ACHN (cell line): Measurements from ENCODE around the gene TUBB8.
"Not testable (repeated sequence)": the region's sequence is repeated elsewhere in the genome, so short reads cannot be mapped to it uniquely, and the experiment has no call there.

Source experiments
- DNase-seq: peaks from one replicate; pipeline ENCODE4 v3.0.0-alpha.2; 2015
- in situ Hi-C: cut with HindIII; loops from 2 replicates; pipeline ENCODE4 v1.10.0; 2017; ENCODE audit warnings: low sequenced_read_pairs, low pct_ligation_motif_present, low pct_unique_long_range_greater_than_20kb

TUBB8 gene

DNA sequence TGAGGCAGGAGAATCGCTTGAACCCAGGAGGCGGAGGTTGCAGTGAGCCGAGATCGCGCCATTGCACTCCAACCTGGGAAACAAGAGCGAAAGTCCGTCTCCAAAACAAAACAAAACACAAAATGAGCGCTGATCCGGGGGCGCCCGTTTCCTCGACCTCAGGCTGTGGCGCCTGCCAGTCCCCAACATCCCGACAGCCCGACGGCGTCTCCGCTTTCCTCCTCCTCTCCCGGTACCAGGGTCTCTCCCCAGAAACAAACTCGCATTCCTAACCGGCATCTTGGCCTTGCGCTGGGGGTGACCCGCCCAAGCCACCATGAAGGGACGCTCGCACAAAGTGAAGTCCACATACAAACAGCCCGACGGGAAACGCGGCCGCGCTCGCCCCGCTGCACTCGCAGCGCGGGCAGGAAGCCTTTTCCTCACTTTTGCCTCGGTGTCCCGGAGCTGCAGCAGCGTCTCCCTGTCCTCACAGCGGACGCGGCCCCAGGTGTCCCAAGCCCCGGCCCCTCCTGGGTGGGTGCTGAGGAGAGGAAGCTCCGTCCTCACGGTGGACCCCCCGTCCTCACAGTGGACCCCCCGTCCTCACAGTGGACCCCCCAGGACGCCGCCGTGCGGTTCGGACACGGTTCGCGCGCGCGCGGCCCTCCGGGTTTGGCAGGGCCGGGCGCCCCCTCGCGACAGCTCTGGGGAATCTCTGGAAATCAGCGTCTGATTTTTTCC lies 24.6 kb upstream of the TUBB8 start:
- in situ Hi-C loops = not testable (repeated sequence)
- peak; percentile 51 for DNase-seq

DNA sequence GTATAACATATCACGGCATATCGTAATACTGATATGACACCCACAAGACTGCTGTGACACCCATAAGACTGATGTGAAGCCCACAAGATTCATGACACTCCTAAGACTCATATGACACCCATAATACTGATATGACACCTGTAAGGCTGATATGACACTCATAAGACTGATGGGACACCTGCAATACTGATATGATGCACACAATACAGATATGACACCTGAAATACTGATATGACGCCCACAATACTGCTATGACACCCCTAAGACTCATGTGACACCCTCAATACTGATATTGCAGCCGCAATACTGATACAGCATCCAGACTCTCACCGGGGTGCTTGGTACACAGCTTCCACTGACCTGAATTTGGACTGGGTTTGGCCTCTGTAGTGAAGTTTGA lies 19.1 kb upstream of the TUBB8 start:
- in situ Hi-C loops, DNase-seq: not testable (repeated sequence)

DNA sequence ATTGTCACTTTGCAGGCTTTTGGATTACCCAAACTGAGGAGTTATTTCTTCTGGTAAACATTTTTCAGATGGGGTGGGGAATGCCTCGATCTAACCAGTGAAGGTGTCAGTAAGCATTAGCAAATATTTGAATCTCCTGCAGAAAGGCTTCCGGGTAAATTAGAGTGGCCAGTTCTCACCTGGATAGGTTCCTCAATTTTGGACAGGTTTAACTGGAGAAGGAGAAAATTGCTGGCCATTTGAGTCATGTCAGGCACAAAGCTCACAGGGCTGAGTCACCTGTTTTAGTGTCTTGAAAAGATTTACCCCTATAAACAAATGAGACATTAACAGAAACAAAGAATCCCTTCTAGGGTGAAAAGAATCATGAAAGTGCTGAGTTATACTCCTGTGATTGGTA lies 830 bp upstream of the TUBB8 start:
- in situ Hi-C loops, DNase-seq: not testable (repeated sequence)

DNA sequence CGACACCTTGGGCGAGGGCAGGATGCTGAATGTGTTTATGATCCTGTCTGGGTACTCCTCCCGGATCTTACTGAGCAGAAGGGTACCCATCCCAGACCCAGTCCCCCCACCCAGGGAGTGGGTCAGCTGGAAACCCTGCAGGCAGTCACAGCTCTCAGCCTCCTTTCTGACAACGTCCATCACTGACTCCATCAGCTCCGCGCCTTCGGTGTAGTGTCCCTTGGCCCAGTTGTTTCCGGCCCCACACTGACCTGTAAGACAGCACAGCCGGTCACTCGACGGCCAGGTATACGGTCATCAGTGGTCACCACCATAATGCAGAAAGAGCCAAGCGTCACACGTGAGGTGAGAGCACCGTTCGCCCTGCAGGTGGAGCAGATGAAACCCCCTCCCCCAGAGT lies 1.2 kb downstream of the TUBB8 start:
- not testable (repeated sequence) for DNase-seq

DNA sequence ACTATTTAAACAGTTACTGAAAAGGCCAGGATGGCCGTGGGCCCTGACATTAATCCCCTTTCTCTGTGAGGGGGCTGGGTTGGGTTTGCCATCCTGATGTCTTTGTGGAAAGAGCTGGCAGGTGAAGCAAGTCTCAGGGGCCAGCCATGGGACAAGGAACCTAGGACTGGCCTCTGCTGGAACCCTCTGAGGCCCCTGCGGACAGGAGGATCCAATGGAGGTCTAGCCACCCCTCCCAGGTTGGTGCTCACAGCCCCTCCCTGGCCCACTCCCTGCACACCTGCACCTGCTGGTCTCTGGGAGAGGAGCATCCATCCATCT lies 35.8 kb downstream of the TUBB8 start:
- in situ Hi-C loops, DNase-seq: not testable (repeated sequence)

More for the DNA sequence above, 1.2 kb downstream of the TUBB8 start:
- in situ Hi-C loops = not testable (repeated sequence)

DNA sequence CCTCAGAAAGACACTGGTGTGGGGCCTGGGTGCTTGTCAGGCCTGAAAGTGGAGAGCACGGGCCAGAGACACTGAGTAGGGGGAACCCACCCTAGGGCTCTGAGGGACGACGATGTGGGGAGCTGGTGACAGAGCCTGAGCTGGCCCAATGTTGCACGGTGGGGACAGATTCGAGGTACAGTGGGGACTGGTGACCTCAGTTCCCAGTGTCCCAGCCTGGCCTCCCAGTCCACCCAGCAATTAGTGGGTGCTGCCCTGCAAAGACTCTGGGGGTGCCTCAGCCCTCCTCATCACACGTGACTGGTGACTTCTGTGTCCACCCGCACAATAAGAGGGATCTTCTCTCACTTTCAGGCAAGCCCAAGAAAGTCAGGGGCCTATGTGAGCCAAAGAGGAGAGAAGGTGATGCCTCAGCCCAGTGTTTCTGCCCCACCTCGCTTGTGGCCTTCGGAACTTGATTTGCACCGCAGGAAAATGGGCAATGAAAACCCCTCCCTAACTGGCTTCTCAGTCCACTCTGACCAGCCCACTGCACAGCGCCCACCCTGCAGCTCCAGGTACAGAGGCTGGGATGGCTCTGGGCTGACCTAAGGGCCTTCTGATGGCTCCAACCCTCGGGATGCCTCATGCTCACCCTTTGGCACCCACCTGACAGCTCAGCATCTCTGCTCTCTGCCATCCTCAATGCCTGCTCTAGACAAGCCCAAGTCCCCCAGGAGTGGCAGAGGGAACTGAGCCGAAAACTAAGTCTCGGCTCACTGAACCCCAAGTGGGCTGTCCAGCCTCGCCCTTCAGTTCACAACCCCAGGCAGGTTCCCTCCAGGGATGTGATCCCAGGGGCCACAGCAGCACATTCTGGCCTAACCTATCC lies 36.4 kb downstream of the TUBB8 start:
- DNase-seq, in situ Hi-C loops: not testable (repeated sequence)

DNA sequence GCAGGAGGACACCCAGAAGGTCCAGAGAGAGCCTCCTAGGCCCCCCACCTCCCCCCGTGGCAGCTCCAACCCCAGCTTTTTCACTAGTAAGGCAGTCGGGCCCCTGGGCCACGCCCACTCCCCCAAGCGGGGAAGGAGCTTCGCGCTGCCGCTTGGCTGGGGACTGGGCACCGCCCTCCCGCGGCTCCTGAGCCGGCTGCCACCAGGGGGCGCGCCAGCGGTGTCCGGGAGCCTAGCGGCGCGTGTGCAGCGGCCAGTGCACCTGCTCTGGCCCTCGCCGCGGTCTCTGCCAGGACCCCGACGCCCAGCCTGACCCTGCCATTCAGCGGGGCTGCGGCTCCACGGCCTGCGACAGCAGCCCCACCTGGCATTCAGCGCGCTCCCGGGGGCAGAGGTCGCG lies 37.8 kb downstream of the TUBB8 start:
- in situ Hi-C loops, DNase-seq: not testable (repeated sequence)

DNA sequence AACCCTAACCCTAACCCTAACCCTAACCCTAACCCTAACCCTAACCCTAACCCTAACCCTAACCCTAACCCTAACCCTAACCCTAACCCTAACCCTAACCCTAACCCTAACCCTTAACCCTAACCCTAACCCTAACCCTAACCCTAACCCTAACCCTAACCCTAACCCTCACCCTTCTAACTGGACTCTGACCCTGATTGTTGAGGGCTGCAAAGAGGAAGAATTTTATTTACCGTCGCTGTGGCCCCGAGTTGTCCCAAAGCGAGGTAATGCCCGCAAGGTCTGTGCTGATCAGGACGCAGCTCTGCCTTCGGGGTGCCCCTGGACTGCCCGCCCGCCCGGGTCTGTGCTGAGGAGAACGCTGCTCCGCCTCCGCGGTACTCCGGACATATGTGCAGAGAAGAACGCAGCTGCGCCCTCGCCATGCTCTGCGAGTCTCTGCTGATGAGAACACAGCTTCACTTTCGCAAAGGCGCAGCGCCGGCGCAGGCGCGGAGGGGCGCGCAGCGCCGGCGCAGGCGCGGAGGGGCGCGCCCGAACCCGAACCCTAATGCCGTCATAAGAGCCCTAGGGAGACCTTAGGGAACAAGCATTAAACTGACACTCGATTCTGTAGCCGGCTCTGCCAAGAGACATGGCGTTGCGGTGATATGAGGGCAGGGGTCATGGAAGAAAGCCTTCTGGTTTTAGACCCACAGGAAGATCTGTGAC lies 38.7 kb downstream of the TUBB8 start:
- DNase-seq, in situ Hi-C loops: not testable (repeated sequence)
